ENCODE measurements around the gene WNT7B.

WNT7B gene

GRCh38 chr22:45884201-45885062 lies 92.5 kb downstream of the WNT7B start:
- no peak for DNase-seq

GRCh38 chr22:45883811-45884170 lies 93.2 kb downstream of the WNT7B start:
- DNase-seq = no peak

- no peak for DNase-seq
These were observed 93.8 kb downstream of the WNT7B start for GRCh38 chr22:45882881-45883810.

GRCh38 chr22:45881524-45881875 lies 95.5 kb downstream of the WNT7B start:
- no peak for DNase-seq

DNA sequence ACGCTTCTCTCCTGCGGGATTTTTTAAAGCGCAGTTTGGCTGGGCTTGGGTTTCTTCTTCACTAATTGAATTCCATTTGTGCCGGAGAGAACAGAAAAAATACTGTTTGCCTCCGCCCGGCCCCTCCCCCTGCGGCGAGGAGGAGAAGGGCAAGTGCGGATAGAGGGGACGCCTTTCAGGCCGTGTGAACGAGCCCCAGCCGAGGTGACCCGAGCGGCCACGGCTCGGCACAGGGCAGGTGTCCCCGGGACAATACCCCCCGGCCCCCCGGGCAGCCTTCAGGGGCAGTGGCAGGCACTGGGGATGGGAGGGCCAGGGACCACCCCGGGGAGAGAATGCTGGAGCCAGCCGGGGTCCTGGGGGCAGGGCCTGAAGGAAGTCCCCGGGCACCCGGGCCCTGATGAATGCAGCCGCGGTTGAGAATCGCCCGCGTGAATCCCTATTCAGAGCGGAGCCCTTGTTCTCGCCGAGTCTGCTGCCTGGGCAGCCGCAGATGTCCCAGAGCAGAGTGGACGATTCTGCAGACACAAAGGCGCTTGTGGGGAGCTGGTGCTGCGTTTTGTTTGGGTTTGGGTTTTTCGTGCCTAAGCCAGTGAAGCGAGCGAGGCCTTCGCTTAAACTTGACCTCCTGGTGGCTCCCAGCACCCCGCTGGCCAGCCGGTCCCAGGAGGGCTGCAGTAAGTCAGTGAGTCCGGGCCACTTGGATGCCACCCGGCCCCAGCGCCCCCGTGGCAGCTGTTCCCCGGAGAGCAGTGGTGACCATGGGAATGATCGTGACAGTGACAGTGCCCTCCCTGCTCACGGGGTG lies 96.0 kb downstream of the WNT7B start:
- DNase-seq = no peak

- DNase-seq = no peak
These were observed 96.8 kb downstream of the WNT7B start for GRCh38 chr22:45880091-45880715.

DNA sequence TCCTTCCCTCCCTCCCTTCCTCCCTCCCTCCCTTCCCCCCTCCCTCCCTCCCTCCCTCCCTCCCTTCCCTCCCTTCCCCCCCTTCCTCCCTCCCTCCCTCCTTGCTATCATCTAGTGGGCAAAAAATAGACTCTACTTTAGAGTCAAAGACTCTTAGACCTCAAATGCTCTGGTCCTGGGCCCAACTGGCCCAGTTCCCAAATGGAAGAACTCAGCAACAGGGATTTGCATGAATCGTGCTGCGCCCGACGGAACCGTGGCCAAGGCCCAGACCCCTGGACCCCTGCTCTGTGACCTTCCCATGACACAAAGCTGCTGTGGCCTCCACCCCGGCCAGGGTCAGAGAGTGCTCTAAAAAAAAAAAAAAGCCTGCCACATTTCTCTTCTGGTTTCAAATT lies 97.4 kb downstream of the WNT7B start:
- no peak for DNase-seq

GRCh38 chr22:45878901-45879551 lies 97.9 kb downstream of the WNT7B start:
- DNase-seq = no peak

GRCh38 chr22:45878051-45878781 lies 98.7 kb downstream of the WNT7B start:
- DNase-seq = no peak

- DNase-seq = no peak
These were observed 99.3 kb downstream of the WNT7B start for GRCh38 chr22:45877651-45878050.

DNA sequence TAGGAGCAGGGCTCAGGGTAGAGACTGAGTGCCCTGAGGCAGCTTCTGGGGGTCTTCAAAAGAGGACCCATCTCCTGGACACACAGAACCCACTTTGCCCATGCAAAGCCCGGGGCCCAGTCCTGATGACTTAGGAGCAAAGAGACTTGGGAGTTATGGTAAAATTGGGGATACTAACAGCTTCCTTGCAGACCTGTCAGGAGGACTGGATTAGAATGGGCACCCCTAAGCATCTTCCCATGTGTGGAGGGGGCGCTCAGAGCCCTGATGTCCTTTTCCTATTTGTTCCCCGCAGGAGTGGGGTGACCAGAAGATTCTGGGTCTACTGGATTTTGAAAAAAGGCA lies 100.0 kb downstream of the WNT7B start:
- no peak for DNase-seq

DNA sequence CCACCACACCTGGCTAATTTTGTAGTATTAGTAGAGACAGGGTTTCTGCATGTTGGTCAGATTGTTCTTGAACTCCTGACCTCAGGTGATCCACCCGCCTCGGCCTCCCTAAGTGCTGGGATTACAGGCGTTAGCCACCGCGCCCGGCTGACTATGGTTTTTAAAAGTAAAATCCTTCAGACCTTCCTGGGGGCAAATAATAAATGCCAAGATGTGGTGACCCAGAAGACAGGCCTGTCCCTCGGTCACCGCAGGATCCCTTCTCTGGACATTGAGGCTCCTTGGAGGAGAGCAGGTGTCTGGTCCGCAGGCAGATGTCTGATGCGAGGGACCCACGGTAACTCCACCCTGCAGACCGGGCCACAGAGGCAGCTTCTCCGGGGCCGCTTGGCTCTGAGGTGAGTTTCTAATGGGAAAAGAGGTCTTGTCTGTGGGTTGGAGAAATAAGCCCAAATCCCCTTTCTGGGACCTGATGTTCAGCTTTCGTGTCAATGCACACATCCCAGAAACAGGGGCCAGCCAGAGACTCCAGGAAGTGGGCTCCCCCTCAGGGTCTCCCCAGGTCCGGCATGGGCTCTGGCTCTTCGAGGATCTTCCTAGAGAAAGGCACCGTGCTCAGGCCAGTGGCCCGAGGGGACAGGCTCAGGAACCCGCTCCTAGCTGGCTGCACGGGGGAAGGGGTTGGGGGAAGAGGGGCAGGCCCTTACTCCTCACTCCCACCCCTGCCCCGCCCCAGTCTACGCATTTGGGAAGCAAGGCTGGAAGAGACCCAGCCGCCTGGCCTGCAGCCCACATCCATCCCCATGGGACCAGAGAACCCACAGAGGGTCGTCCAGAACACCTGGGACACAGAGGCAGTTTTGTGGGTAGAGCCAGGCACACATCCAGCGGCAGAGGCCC lies 100.6 kb downstream of the WNT7B start:
- no peak for DNase-seq

DNA sequence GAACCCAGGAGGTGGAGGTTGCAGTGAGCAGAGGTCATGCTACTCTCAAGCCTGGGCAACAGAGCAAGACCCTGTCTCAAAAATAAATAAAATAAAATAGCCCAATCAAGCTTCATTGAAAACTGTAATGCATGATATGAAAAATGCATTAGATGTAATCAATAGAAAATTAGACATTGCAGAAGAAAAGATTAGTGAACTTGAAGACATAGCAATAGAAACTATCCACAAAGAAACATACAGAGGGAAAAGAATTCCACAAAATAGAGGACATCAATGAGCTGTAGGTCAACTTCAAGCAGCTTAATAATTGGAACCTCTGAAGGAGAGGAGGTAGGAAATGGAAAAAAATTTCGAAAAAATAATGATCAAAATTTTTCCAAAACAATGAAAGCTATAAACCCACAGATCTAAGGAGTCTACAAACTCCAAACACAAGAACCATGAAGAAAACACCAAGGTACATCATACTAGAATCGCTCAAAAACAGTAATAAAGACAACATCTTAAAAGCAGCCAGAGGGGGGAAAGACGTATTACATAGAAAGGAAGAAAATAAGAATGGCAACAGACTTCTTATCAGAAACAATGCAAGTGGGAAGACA lies 104.2 kb downstream of the WNT7B start:
- no peak for DNase-seq

GRCh38 chr22:45871721-45872120 lies 105.2 kb downstream of the WNT7B start:
- DNase-seq = no peak
